HepG2 (cell line): ENCODE measurements around the gene RPS6KA3. TPM values are rescaled to one million over a fixed set of nuclear protein-coding genes. Genes with fewer than 3 reads are reported as not detected.

Experiments
- ATAC-seq: fragments of 200-7000 bp; cut with Tn5 transposase; 3 replicates; pipeline ENCODE4 v1.9.1; 2020; ENCODE audit warnings: mild to moderate bottlenecking, moderate library complexity
- BruUV-seq: library from RNA; stranded (reverse); fragments of 400-500 nt; replicated peaks from 2 replicates; lab custom pipeline; 2021; lab: Mats Ljungman, UMichigan
- CTCF ChIA-PET: fragments of 300-600 bp; formaldehyde crosslinking; extraction: SDS; loops from one replicate; lab custom pipeline; 2021; ENCODE audit warnings: low total read pairs, inconsistent platforms, low intra/inter-chr PET ratio; lab: Yijun Ruan, JAX
- POLR2A ChIA-PET: fragments of 350-600 bp; sonication (Branson Sonifier 250); formaldehyde crosslinking; loops from one replicate; lab custom pipeline; 2020; ENCODE audit warnings: antibody characterized with exemption, inconsistent platforms; lab: Yijun Ruan, JAX
- DNase-seq: peaks from one replicate; pipeline ENCODE4 v3.0.0-alpha.2; 2015; ENCODE audit warnings: low spot score
- FAIRE-seq: peaks from 3 replicates; lab custom pipeline; 2011; peaks lifted over from hg19 to GRCh38; lab: Jason Lieb, UNC
- H2AFZ ChIP-seq: one replicate; pipeline ENCODE4 v1.6.1; 2011; ENCODE audit warnings: low read length, inconsistent platforms
- H3K27ac ChIP-seq: fragments of 300-600 bp; 3 replicates; pipeline ENCODE4 v1.8.0; 2011; ENCODE audit warnings: mixed run types, mild to moderate bottlenecking, mixed read lengths, low read length, inconsistent platforms; ENCODE audit not compliant: insufficient read depth; ENCODE audit errors: extremely low read length
- H3K27me3 ChIP-seq, 2 experiments: fragments of 200-600 bp in 1 of 2; 2 replicates in 1 of 2; 3 replicates in 1 of 2; pipeline versions ENCODE4 v1.6.0 to v1.8.0; 2011; ENCODE audit warnings: low read length in 2 of 2, mild to moderate bottlenecking in 2 of 2, moderate library complexity in 2 of 2, inconsistent platforms in 1 of 2; ENCODE audit not compliant: insufficient read depth in 2 of 2, control insufficient read depth in 1 of 2
- H3K36me3 ChIP-seq, 2 experiments: fragments of 200-600 bp in 1 of 2; replicated peaks in 1 of 2; 2 replicates in 1 of 2; 3 replicates in 1 of 2; pipeline versions ENCODE4 v1.5.1 to v1.8.0; 2011; ENCODE audit warnings: low read length in 2 of 2, inconsistent platforms in 1 of 2; ENCODE audit not compliant: insufficient read depth in 2 of 2, control insufficient read depth in 1 of 2
- H3K4me1 ChIP-seq: 2 replicates; pipeline ENCODE4 v1.5.1; 2012; ENCODE audit warnings: low read length, inconsistent platforms; ENCODE audit not compliant: insufficient read depth
- H3K4me2 ChIP-seq: 2 replicates; pipeline ENCODE4 v1.6.0; 2011; ENCODE audit warnings: low read depth, low read length, inconsistent platforms
- H3K4me3 ChIP-seq, 3 experiments: fragments of 200-600 bp in 1 of 3; sonication (generic), shearing (Covaris generic) in 1 of 3; replicated peaks in 1 of 3; 2 replicates each; pipeline ENCODE4 v1.5.1; 2011 to 2016; ENCODE audit warnings: low read length in 3 of 3, inconsistent platforms in 2 of 3, low read depth in 2 of 3, mild to moderate bottlenecking in 2 of 3, control low read depth in 1 of 3, mixed read lengths in 1 of 3; ENCODE audit not compliant: insufficient read depth in 1 of 3
- H3K79me2 ChIP-seq: one replicate; pipeline ENCODE4 v1.6.1; 2011; ENCODE audit warnings: low read length, inconsistent platforms; ENCODE audit not compliant: insufficient read depth
- H3K9ac ChIP-seq: 2 replicates; pipeline ENCODE4 v1.6.0; 2011; ENCODE audit warnings: mild to moderate bottlenecking, low read depth, low read length, inconsistent platforms; ENCODE audit not compliant: insufficient read depth
- H3K9me3 ChIP-seq: 2 replicates; pipeline ENCODE4 v1.5.1; 2012; ENCODE audit warnings: mild to moderate bottlenecking, low read length
- H4K20me1 ChIP-seq: 2 replicates; pipeline ENCODE4 v1.6.0; 2011; ENCODE audit warnings: inconsistent platforms, mild to moderate bottlenecking, low read length, moderate library complexity; ENCODE audit not compliant: insufficient read depth
- MAFG ChIP-seq: sonication (generic); formaldehyde crosslinking; IDR thresholded peaks from 2 replicates; pipeline ENCODE4 v1.5.1; 2020; ENCODE audit warnings: mild to moderate bottlenecking, missing genetic modification reagents
- TP53 ChIP-seq: sonication (generic); formaldehyde crosslinking; conservative IDR thresholded peaks from 2 replicates; pipeline ENCODE4 v1.4.0; 2020; ENCODE audit warnings: missing genetic modification reagents
- ZC3H13 ChIP-seq: sonication (generic); formaldehyde crosslinking; IDR thresholded peaks from 2 replicates; pipeline ENCODE4 v1.8.1; 2023; ENCODE audit warnings: mild to moderate bottlenecking, missing genetic modification reagents, moderate library complexity
- WGBS: methylation state at CpG from one replicate; pipeline ENCODE4 v1.1.6; 2017; ENCODE audit warnings: low lambda C conversion rate; 5-methylcytosine and 5-hydroxymethylcytosine counted together
- in situ Hi-C: cut with HindIII; loops from 2 replicates; pipeline ENCODE4 v1.10.0; 2017; ENCODE audit warnings: low pct_unique_long_range_greater_than_20kb; ENCODE audit not compliant: extremely low pct_ligation_motif_present
- intact Hi-C: fragments of 100-400 bp; cut with micrococcal nuclease; formaldehyde crosslinking; loops from one replicate; pipeline ENCODE4 v1.10.0; 2022; ENCODE audit not compliant: unreplicated experiment
- polyA plus RNA-seq, 8 experiments: library from polyadenylated mRNA; depleted of rRNA in 3 of 8; stranded (reverse) in 7 of 8; unstranded in 1 of 8; fragments of >200 nt; fragmentation: Illumina TruSeq in 4 of 8; extraction: Trizol in 4 of 8; gene quantifications; 2 replicates each; pipeline versions ENCODE4 v1.2.1 to v1.2.3, GENCODE V29; 2011 to 2016; ENCODE audit warnings: low read depth in 4 of 8, missing spikeins in 1 of 8, mixed read lengths in 1 of 8; ENCODE audit not compliant: insufficient read depth in 1 of 8
- total RNA-seq, 5 experiments: library from RNA; depleted of rRNA; stranded (reverse); fragments of >200 nt; fragmentation: Illumina TruSeq; extraction: Trizol; gene quantifications; 2 replicates each; pipeline ENCODE4 v1.2.3, GENCODE V29; 2016; ENCODE audit warnings: low read depth in 1 of 5
- TF ChIP-seq, protein P1 (sequence below): sonication (generic); formaldehyde crosslinking; IDR thresholded peaks from 2 replicates; pipeline ENCODE4 v1.4.0; 2020; ENCODE audit warnings: missing genetic modification reagents

The RPS6KA3 gene
- total and polyA plus RNA-seq, 2 of the 13 experiments (the other 11 are each of a cell fraction or from before 2014, with no cell fraction given) = 314 to 357 TPM

DNA sequence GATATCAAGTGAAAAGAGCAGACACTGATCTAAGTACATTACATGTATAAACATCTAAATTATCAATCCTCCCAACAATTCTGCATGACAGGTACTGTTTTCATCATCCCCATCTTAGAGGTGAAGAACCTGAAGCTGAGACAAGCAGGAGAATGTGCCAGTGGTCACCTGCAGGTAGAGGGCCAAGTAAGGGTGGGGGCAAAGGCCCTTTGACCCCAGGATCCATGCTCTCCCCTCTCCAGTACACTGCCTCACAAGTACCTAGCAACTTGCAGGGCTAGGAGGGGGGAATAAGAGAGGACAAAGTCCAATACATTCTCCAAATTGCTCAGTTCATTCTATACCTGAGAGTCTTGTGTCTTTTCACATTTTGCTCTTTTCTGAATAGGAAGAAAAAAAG lies 141.7 kb downstream of the RPS6KA3 start (continued):
- TF ChIP-seq, protein P1, sequence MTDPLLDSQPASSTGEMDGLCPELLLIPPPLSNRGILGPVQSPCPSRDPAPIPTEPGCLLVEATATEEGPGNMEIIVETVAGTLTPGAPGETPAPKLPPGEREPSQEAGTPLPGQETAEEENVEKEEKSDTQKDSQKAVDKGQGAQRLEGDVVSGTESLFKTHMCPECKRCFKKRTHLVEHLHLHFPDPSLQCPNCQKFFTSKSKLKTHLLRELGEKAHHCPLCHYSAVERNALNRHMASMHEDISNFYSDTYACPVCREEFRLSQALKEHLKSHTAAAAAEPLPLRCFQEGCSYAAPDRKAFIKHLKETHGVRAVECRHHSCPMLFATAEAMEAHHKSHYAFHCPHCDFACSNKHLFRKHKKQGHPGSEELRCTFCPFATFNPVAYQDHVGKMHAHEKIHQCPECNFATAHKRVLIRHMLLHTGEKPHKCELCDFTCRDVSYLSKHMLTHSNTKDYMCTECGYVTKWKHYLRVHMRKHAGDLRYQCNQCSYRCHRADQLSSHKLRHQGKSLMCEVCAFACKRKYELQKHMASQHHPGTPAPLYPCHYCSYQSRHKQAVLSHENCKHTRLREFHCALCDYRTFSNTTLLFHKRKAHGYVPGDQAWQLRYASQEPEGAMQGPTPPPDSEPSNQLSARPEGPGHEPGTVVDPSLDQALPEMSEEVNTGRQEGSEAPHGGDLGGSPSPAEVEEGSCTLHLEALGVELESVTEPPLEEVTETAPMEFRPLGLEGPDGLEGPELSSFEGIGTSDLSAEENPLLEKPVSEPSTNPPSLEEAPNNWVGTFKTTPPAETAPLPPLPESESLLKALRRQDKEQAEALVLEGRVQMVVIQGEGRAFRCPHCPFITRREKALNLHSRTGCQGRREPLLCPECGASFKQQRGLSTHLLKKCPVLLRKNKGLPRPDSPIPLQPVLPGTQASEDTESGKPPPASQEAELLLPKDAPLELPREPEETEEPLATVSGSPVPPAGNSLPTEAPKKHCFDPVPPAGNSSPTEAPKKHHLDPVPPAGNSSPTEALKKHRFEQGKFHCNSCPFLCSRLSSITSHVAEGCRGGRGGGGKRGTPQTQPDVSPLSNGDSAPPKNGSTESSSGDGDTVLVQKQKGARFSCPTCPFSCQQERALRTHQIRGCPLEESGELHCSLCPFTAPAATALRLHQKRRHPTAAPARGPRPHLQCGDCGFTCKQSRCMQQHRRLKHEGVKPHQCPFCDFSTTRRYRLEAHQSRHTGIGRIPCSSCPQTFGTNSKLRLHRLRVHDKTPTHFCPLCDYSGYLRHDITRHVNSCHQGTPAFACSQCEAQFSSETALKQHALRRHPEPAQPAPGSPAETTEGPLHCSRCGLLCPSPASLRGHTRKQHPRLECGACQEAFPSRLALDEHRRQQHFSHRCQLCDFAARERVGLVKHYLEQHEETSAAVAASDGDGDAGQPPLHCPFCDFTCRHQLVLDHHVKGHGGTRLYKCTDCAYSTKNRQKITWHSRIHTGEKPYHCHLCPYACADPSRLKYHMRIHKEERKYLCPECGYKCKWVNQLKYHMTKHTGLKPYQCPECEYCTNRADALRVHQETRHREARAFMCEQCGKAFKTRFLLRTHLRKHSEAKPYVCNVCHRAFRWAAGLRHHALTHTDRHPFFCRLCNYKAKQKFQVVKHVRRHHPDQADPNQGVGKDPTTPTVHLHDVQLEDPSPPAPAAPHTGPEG = no peak
- TF ChIP-seq, all 625 proteins: peak for 3

DNA sequence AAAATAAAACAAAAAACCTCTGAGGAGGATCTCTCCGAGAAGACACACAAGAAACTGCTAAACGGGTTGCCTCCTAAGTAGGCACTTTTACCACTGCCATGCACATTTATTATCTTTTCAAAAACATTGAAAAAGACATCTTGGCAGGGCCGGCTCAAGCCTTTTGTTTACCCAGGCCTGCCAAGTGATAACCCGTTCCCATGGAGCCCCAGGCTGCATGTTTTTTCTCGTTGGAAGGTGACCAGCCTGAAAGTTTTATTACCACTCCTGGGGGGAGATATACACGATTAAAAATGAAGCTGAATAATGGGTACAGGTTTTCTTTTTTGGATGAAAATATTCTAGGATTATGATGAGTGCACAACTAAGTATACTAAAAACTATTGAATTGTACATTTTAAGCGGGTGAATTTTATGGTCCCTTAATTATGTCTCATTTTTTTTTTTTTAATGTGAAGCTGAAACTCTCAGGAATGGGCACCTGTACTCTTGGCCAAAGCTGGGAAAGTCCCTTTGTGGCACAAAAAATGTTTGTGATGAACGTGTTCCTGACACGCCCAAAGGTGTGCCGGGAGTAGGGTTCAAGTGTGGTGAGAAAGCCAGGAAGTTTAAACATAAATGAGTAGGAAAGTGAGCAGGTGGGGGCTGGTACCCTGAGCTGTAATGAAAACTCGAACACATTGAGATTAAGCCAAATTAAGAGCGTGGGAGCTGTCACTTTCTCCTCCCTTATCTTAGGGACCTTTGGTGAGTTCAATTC lies 148.5 kb downstream of the RPS6KA3 start:
- no peaks in the 10 kb centered on the region for H4K20me1 ChIP-seq
- H3K4me2 ChIP-seq = no peak overlapping the region; the same call in 1 of the 2 replicates
- no peak overlapping the region for H3K4me3 ChIP-seq
- H3K36me3 ChIP-seq = no peaks in the 10 kb centered on the region
- intact Hi-C loops = no loop called here
- in situ Hi-C loops = no loop called here
- H3K27ac ChIP-seq = no peak overlapping the region
- H3K27me3 ChIP-seq = no peaks in the 10 kb centered on the region
- CTCF ChIA-PET = no interaction called here
- TF ChIP-seq ZC3H13 (CRISPR knock-in tag) = no peak
- no peak for TF ChIP-seq TP53 (CRISPR knock-in tag)
- no peak for TF ChIP-seq MAFG (CRISPR knock-in tag)
- TF ChIP-seq, all 625 proteins: peak for 0
- DNase-seq (no peak), FAIRE-seq (no peak), ATAC-seq (no peak)
- WGBS = 27% methylated on average over 9 of the region's 12 CpGs
- Histone ChIP-seq H3K9me3 (no peaks in the 10 kb centered on the region), H3K9ac (no peak overlapping the region), H2AFZ (no peak overlapping the region), H3K4me1 (peaks cover 35% of the 10 kb centered on the region), H3K79me2 (peaks cover 5% of the 10 kb centered on the region)
- BruUV-seq = no TSS peak
- POLR2A ChIA-PET = no interaction called here
